NCI-H2171 treated with DMSO at 0.1 percent for 48 hours (cell line): ENCODE data around the gene COL23A1.
A peak's percentile ranks its signal among the peaks of the same experiment; 100 is the strongest.

Experiments
- DNase-seq: peaks from one replicate; lab custom pipeline; 2025; lab: John Stamatoyannopoulos, UW

Gene COL23A1

DNA sequence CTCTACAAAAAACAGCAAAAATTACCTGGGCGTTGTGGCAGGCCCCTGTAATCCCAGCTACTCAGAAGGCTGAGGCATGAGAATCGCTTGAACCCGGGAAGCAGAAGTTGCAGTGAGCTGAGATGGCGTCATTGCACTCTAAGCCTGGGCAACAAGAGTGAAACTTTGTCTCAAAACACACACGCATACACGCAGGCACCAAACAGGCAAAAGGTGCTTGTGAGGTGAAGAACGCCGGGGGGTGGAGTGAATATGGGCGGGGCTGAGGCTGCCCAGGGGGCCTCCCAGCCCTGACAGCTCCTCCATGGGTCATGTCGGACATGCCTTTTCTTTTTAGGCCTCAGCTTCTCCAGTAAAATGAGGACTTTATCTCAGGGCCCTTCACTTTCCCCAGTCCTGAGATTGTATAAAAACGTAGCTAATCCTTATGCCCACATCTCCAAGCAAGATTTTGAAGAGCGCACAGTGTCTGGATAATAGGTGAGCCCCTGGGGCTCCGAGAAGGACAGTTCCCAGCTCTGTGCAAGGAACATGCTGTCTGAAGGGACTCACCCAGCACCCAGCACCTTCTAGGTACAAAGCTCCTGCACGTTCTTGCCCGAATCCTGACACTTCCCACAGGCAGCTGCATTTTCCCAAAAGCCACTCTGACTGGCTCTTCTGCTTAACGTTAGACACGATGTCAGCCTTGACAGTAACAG lies 168.3 kb downstream of the COL23A1 start:
- DNase-seq = no peak

DNA sequence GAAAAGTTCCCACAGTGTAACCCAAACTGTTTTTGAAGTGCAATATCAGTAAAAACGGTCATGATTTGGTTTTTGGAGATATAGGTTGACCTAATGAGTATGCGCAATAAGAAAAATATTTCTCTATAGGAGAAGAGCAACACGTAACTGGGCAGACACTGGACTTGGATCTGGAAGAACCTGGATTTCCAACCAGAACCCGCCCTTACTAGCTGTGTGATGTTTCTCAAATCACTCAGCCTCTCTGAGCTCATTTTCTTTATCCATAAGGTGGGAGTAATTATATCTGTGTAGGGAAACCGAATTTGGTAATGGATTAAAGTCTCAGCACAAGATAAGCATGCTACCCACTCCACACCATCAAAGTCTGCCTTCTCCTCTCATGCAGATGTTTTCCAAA lies 169.1 kb downstream of the COL23A1 start:
- DNase-seq = no peak

DNA sequence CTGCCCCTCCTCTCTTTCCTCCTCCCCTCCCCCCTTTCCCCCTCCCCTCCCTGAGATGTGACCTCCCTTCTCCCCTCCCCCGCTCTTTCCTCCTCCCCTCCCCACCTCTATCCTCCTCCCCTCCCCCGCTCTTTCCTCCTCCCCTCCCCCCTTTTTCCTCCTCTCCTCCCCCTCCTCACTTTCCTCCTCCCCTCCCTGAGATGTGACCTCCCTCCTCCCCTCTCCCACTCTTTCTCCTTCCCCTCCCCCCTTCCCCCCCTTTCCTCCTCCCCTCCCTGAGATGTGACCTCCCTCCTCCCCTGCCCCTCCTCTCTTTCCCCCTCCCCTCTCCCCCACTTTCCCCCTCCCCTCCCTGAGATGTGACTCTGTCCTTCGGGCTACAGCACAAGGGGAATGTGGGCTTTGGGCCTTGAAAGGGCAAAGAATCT lies 169.8 kb downstream of the COL23A1 start:
- DNase-seq = no peak

DNA sequence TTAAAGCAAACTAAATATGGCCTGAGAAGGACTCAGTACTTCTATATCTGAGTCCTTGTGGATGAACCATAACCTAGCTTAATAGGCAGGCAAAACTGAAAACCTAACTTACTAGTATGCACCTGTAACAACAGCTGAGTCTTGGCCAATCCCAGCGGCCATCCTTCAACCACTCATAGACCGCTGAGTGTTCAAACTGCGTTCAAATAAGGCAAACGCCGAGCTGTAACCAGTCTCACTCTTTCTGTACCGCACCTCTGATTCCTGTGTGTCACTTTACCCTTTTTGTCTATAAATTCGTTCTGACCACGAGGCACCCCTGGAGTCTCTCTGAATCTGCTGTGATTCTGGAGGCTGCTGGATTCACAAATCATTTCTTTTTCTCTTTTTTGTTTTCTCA lies 170.5 kb downstream of the COL23A1 start:
- DNase-seq = no peak

DNA sequence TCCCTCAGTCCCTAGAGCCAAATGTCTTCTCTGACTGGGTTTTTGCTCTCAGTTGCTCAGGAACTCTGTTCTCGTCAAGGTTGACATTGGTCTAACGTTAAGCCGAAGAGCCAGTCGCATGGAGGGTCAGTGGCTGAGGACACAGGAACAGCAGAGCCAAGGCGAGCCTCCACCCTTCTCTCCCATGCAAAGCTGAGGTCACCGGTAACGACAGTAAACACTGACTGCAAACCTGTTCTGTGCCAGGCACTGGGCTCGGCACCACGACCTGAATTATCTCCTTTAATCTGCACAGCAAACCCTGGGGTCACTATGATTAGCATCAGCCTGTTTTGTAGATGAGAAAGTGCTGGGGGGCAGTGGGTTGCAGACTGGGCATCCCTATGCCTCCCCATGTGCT lies 171.0 kb downstream of the COL23A1 start:
- no peak for DNase-seq

DNA sequence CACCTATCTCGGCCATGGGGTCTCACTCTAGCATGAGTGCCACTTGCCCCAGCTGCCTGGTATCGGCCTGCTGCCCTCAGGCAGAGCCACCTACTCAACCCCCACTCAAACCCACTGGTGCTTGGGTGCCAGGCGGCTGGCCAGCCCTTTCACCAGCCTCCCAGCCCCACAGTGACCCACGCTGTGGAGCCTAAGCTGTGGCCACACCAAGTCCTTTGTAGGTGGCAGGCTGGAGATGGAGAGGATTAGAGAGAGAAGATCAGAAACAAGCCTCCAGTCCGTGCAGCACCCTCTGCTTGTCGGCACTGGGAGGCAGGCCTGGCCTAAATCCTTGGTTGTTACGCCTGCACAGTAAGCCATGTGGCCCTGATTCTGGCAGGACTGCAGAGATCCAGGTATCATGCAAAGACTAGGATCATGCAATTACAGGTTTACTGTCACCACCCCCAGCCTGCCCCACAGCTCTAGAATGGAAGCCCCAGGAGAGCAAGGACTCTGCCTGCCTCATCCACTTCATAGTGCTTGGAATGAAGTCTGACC lies 171.7 kb downstream of the COL23A1 start:
- no peak for DNase-seq

DNA sequence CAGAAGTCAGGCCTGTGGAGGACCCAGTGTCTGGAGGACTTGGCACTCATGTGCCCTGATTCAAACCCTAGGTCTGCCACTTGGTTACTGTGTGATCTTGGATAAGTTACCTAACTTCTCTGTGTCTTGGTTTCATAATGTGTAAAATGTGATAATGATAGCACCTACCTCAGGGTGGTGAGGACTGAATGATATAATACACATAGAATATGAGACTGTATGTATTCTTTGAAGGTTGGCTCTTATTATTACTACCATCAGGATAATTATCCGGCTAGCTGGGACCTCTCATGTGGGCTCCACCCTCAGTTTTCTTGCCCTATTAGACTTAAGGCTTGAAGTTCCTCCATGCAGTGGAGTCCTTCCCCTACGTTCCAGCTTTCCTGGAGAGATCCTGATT lies 172.2 kb downstream of the COL23A1 start:
- no peak for DNase-seq

DNA sequence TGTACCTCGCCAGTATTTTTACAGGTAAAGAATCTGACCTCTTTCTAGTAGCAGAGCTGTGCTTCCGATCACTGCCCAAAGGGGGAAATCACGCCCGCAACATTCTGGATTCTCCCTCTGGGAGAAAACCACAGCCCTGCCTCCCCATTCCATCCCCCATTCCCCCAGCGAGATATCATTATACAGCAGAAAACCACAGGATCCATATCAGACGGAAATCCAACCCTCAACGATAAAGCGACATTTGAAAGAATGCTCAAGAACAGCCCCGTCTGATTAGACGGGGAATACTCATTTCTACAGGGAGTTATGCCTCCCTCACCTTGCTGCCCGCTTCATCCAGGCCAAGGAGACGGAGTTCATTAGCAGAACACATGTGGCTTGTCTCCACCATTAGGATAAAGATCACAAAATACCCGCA lies 172.8 kb downstream of the COL23A1 start:
- DNase-seq = no peak

DNA sequence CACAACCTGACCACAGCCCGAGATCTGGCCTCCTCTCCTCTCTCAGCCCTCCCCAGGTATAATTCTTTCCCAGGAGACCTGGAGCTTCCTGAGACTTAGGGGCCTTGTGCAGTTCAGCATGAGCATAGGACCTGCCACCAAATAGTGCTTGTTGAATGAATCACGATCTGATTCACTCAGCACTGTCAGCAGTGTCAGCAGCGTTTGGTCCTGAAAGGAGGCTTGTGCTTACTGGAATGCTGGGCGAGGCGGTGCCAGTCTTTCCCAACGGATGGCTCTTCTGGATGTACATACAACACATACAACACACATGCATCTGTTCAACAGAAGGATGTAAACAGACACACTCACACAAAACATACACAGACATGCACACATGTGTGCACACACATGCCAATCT lies 173.3 kb downstream of the COL23A1 start:
- DNase-seq = no peak

DNA sequence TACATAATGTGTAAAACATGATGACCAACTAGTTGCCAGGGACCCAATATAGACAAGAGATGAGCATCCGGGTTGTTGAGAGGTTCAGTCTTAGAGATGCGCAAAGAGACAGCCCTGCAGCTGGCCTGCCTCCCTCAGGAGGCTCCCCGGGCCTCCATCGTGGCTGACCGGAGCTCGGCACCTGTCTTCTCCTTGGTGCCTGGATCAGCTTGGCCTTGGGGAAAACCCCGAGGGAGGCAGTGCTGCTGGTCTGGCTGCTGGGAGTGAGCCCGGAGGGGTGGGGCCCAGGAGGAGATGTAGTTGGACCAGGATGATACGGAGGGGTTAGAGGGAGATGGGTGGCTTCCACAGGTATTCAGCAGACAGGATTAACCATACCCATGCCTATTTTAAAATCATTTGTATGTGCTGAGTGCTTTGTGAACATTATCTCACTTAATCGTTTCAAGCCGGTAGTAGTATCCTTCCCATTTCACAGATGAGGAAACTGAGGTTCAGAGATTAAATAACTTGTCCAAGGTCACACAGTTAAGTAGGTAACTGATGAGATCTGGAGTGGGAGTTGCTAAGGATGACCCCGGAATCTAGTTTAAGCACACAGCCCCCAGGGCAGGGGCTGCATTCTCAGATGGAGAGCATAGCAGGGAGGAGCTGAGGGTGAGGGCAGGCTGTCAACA lies 173.8 kb downstream of the COL23A1 start:
- DNase-seq = no peak

DNA sequence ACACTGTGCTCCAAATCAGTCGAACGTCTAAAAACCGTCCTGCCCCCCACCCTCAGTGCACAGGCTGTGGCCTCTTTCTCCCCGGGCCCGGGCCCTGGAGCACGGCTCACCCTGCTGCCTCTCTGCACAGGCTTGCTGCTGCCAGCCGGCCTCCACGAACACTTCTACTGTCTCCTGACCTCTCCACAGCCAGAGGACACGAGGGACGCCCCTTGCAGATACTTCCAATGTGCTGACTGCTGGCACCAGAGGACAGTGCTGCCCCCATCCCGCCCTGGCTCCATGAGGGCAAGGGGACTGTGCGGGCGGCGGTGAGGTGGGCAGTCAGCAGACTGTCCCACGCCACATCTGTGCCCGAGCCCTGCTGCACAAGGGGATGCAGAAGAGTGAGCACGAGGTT lies 174.8 kb downstream of the COL23A1 start:
- no peak for DNase-seq

DNA sequence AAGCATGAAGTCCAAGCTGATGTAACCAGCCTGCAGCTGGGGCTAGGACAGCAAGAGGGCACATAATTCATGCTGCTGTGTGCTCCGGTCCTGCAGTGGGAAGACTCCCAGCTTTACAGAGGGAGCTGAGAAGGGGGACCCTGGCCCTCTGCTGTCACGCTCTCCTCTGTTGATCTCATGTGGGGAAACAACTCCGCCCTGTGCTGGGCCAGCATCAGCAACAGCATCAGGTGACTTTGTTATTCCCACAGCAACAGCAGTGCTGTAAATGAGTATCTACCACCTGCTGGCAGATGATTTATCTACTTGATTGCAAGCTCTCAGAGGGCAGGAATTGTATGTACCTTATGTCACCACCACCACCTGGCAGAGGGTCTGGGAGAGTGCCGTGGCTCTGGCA lies 176.2 kb downstream of the COL23A1 start:
- peak; percentile 28 for DNase-seq

DNA sequence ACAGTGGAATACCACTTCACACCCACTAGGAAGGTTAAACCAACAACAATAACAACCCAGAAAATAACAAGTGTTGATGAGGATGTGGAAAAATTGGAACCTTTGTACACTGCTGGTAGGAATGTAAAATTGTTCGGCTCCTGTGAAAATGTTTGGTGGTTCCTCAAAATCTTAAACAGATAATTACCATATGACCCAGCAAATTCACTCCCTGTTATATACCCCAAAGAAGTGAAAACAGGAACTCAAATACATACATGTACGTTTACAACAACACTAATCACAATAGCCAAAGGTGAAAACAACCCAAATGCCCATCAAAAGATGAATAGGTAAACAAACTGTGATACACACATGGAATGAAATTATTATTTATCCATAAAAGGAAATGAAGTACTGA lies 179.1 kb downstream of the COL23A1 start:
- DNase-seq = no peak

DNA sequence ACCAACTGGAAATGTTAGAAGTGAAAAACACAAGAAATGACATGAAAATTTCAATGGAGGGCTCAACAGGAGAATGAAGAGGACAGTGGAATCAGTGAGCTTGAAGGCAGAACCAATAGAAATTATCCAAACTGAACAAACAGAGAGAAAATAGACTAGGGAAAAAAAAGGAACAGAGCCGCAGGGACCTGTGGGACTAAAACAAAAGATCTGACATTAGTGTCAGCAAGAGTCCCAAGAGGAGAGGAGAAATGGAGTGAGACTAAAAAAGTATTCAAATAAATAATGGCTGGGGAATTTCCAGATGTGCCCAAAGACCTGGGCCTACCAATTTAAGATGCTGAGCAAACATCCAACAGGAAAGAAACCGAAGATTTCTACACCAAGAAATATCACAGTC lies 182.5 kb downstream of the COL23A1 start:
- no peak for DNase-seq

DNA sequence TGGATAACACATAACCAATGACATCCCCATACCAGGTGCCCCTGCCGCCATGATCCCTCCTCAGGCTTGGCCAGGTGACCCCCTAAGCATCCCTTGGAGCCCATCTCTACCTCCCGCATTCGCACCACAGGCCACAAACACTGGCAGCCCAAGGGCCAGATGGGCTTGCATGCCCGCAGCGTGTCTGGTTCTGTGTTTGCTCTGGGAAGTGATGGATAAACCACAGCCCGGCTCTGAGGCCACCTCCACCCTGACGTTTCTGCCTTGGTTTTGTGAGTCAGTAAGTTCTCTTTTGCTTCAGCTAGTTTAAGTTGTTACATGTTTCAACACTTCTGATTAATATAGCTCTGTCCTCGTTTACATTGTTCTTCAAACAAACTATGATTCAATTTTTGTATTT lies 185.2 kb downstream of the COL23A1 start:
- peak; percentile 76 for DNase-seq

DNA sequence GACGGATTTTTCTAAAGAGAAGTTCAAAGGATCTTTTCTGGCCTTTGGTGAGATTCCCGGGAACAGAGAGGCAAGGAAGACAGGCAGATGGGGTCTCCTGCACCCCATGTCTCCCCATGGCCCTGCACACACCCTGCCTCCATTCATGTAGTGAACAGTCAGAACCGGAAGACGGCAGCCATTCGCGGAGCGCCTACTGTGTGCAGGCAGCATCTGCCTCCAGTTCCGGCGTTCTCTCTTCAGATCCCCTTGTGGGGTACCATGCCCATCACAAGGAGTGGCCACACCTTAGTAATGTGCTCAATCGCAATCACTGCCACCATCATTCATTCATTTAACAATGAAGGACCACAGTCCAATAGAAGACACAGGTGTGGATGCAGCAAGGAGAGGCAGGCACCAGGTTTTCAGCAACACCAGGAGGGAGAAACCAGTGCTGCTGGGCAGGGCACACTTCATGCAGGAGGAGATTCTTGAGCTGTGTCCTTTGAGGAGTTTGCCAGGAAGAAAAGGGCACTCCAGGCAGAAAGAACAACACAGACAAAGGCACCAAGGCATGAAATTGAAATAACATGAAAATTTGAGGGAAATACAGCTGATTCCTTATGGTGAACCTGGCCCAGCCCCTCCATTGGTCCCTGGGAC lies 186.1 kb downstream of the COL23A1 start:
- DNase-seq = no peak

DNA sequence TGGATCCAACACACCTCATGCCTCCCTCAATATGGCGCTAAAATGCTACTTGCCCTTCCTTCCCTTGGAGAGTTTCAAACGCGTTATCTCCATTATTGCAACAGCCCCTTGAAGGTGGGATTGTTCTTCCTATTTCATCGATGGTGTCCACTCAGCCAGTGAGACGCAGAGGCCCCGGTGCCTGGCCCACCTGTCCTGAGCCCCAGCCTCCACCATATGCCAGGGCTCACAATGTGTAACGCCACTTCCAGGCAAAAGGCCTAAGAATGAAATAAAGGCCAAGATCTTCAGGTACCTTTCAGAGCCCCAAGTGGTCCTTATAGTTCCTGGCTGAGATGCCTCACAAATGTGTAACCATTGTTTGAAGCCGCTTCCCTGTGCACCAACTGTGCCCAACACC lies 186.8 kb downstream of the COL23A1 start:
- no peak for DNase-seq

DNA sequence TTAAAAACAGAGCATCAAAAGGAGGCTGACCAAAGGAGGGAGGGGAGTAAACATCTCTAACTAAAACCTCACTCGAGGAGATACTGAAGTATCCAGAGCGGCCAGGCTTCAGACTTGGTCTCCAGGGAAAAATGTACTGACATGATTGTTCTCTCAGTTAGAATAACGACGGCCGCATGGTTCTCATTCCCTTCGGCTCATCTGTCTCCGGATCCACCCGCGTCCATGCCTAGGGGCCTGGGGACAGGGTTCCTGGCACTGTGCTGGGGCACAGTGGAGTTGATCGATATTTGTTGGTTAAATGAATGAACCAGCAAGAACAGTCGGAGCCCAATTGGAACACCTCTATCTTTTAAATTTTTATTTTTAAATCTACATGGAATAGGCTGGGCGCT lies 190.5 kb downstream of the COL23A1 start:
- DNase-seq = peak; percentile 30

DNA sequence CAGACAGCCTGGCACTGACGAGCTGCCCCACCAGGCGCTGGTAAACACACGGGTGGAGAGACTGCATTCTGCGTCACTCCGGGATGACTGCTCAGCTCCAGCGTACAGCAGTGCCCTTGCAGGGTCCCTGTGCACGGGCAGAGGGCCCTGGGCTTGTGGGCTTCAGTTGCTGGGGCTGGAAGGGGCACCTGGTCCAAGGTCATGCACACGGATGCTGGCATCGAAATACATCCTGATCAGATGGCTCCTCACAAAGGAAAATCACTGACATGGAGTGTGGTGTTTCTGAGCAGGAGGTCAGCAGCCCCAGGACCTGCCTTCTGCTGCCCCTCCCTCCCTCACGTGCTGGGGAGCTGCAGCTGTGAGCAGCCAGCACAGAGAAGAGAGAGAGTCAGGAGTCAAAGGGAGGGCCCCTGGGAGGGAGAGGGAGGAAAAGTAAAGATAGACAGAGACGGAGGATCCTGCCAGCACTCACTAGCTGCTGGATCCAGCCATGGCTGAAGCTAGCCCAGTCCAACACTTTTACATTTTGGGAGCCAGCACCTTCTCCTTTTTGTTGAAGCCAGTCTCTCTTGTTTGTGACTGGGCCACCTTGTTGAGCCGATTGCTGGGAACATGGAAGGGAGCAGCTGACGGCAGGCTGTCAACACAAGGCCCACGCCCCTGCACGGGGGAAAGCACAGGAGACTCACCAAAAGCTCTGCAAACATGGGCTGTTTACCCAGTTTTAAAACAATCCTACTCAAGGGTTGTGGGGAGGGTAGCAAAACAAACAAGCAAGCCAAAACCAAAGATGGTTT lies 191.1 kb downstream of the COL23A1 start:
- peak; percentile 27 for DNase-seq

DNA sequence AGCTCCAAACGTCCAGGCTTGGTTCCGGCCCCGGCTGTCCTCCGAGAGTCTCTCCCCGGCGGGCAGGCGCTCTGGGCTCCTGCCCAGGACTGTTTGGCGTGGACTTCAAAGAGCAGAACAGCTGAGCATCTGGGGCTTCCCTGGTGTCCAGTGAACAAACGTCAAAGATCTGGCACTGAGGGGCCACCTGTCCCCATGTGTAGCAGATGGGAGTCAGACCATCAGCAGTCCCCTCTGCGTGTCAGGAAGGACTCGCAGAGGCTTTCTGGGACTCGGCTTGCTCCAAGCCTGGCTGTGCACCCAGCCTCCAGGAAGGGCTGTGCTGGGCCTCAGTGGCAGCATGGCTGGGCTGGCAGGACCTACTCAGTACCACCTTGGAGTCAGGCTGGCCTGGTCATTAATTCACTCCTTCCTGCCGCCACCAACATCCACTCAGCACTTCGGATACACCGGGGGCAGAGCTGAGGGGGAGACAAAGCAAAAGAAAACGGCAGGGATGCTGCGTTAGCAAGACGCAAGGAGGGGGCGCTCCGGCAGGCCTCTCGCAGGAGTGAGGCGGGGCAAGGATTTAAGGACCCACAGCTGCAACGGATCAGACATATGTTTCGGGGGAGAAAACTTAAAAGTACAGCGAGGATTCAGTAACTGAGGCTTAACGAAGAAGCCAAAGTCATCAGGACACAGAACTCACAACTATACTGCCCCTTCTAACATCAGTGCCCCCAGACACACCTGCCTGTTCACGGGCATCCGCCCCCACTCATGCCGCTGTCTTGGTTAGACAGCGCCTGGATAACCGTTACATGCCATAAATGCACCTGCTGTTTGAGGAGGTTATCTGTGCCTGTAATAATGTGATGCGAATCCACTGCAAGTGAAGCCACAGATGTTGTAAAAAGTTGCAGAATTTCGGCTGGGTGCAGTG lies 193.1 kb downstream of the COL23A1 start:
- no peak for DNase-seq

DNA sequence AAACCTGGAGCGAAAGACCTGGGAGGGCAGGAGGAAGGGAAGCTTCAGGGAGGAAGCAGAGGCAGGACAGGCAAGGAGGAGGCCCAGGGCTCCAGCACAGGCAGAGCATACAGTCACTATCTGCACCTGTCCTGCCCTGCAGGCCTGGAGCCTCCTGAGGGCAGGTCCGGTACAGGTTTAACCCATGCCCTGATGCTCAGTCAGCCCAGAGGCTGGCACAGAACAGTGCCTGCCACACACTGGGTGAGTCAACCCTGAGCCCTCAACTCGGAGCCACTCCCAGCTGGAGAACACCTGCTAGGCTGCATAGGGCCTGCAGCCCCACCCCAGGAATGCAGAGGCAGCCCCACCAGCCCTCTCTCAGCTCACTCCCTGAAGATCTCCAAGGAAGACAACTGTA lies 196.1 kb downstream of the COL23A1 start:
- DNase-seq = no peak
